ENCODE data around the gene GNAL. TPM values are rescaled to one million over a fixed set of nuclear protein-coding genes. Genes with fewer than 3 reads are reported as not detected.

GNAL gene
- total RNA-seq, 1 experiment from 2014 or later = 1.6 TPM

- peak; percentile 83 for DNase-seq (ENCODE audit: low spot score)
Measured at GRCh38 chr18:11808001-11808855, 119.2 kb downstream of the GNAL start.

- no peak for DNase-seq (ENCODE audit: low spot score)
Measured at GRCh38 chr18:11809895-11810294, 120.8 kb downstream of the GNAL start.

- no peak for DNase-seq (ENCODE audit: low spot score)
Measured at GRCh38 chr18:11810379-11810778, 121.3 kb downstream of the GNAL start.

- no peak for DNase-seq (ENCODE audit: low spot score)
Measured at GRCh38 chr18:11811009-11811408, 121.9 kb downstream of the GNAL start.

- no peak for DNase-seq (ENCODE audit: low spot score)
Measured at GRCh38 chr18:11817229-11817628, 128.2 kb downstream of the GNAL start.

GRCh38 chr18:11818486-11819203 lies 129.6 kb downstream of the GNAL start:
- DNase-seq (ENCODE audit: low spot score) = no peak

- DNase-seq (ENCODE audit: low spot score) = no peak
Measured at GRCh38 chr18:11819938-11820337, 130.9 kb downstream of the GNAL start.

GRCh38 chr18:11820697-11821096 lies 131.6 kb downstream of the GNAL start:
- no peak for DNase-seq (ENCODE audit: low spot score)

- no peak for DNase-seq (ENCODE audit: low spot score)
Measured at GRCh38 chr18:11821208-11821607, 132.1 kb downstream of the GNAL start.

GRCh38 chr18:11821643-11822237 lies 132.7 kb downstream of the GNAL start:
- DNase-seq (ENCODE audit: low spot score) = no peak

- DNase-seq (ENCODE audit: low spot score) = no peak
Measured at GRCh38 chr18:11823545-11823944, 134.5 kb downstream of the GNAL start.

GRCh38 chr18:11826836-11827235 lies 137.8 kb downstream of the GNAL start:
- DNase-seq (ENCODE audit: low spot score) = no peak

GRCh38 chr18:11828786-11829432 lies 139.8 kb downstream of the GNAL start:
- no peak for DNase-seq (ENCODE audit: low spot score)

- no peak for DNase-seq (ENCODE audit: low spot score)
Measured at GRCh38 chr18:11830585-11830984, 141.5 kb downstream of the GNAL start.

- DNase-seq (ENCODE audit: low spot score) = no peak
Measured at GRCh38 chr18:11831921-11832320, 142.9 kb downstream of the GNAL start.

- DNase-seq (ENCODE audit: low spot score) = no peak
Measured at GRCh38 chr18:11834772-11835171, 145.7 kb downstream of the GNAL start.

GRCh38 chr18:11839556-11839955 lies 150.5 kb downstream of the GNAL start:
- no peak for DNase-seq (ENCODE audit: low spot score)

- DNase-seq (ENCODE audit: low spot score) = no peak
Measured at GRCh38 chr18:11840493-11840892, 151.4 kb downstream of the GNAL start.

- no peak for DNase-seq (ENCODE audit: low spot score)
Measured at GRCh38 chr18:11842562-11842961, 153.5 kb downstream of the GNAL start.

GRCh38 chr18:11844436-11844835 lies 155.4 kb downstream of the GNAL start:
- no peak for DNase-seq (ENCODE audit: low spot score)

- DNase-seq (ENCODE audit: low spot score) = no peak
Measured at GRCh38 chr18:11845654-11846053, 156.6 kb downstream of the GNAL start.

GRCh38 chr18:11847811-11848210 lies 158.7 kb downstream of the GNAL start:
- no peak for DNase-seq (ENCODE audit: low spot score)
